ENCODE data around the gene FKBP1A. TPM values are rescaled to one million over a fixed set of nuclear protein-coding genes. Genes with fewer than 3 reads are reported as not detected.
A peak's percentile ranks its signal among the peaks of the same experiment; 100 is the strongest.

Gene FKBP1A
- total RNA-seq, 3 donors from 2014 or later: 168 to 326 (median 300) TPM

DNA sequence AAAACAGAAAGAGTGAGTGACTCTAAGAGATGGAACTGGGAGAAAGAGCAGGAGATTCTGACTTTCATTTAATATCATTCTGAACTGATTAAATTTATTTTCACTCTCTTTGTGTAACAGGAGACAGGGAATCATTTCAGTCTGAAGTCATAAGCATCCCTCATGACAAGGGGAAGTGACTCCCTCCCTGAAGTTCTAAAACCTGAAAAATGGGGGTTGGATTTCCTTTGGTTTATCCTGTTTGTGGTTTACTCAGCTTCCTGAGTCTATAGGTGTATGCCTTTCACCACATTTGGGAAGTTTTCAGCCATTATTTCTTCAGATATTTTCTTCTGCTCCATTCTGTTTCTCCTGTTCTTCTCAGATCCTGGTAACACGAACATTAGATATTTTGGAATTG is 3.4 kb upstream of the FKBP1A start:
- ATAC-seq (no peak), DNase-seq (no peak)
- Histone ChIP-seq H3K9me3 (no peaks in the 10 kb centered on the region), H3K4me1 (ENCODE audit: low read depth) (peaks cover 38% of the 10 kb centered on the region), H3K36me3 (ENCODE audit: low read depth) (no peaks in the 10 kb centered on the region), H3K4me3 (no peak overlapping the region)
- TF ChIP-seq, protein P1, sequence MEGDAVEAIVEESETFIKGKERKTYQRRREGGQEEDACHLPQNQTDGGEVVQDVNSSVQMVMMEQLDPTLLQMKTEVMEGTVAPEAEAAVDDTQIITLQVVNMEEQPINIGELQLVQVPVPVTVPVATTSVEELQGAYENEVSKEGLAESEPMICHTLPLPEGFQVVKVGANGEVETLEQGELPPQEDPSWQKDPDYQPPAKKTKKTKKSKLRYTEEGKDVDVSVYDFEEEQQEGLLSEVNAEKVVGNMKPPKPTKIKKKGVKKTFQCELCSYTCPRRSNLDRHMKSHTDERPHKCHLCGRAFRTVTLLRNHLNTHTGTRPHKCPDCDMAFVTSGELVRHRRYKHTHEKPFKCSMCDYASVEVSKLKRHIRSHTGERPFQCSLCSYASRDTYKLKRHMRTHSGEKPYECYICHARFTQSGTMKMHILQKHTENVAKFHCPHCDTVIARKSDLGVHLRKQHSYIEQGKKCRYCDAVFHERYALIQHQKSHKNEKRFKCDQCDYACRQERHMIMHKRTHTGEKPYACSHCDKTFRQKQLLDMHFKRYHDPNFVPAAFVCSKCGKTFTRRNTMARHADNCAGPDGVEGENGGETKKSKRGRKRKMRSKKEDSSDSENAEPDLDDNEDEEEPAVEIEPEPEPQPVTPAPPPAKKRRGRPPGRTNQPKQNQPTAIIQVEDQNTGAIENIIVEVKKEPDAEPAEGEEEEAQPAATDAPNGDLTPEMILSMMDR (IDR thresholded peaks at IDR 0.05): no peak
- intact Hi-C loops (cut with DNase I, micrococcal nuclease): no loop called here

DNA sequence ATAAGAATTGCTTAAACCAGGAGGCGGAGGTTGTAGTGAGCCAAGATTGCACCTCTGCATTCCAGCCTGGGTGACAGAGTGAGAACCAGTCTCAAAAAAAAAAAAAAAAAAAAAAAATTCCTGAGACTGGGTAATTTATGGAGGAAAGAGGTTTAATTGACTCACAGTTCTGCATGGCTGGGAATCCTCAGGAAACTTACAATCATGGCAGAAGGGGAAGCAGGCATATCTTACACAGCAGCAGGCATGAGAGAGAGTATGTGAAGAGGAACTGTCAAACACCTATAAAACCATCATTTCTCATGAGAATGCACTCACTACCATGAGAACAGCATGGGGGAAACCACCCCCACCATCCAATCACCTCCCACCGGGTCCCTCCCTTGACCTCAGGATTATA is 1.8 kb upstream of the FKBP1A start:
- ATAC-seq (no peak), DNase-seq (no peak)
- H3K4me3 ChIP-seq: no peak overlapping the region
- intact Hi-C loops (cut with DNase I, micrococcal nuclease): loop anchor here in 1 of 2 donors (5.0 kb wide), 2 partner anchors 67 to 82 kb away; partner anchors contain the start of gene SDCBP2
- peaks cover 36% of the 10 kb centered on the region for H3K4me1 ChIP-seq (ENCODE audit: low read depth)
- H3K9me3 ChIP-seq: no peaks in the 10 kb centered on the region
- TF ChIP-seq, protein P1 (IDR thresholded peaks at IDR 0.05): no peak
- no peaks in the 10 kb centered on the region for H3K36me3 ChIP-seq (ENCODE audit: low read depth)

DNA sequence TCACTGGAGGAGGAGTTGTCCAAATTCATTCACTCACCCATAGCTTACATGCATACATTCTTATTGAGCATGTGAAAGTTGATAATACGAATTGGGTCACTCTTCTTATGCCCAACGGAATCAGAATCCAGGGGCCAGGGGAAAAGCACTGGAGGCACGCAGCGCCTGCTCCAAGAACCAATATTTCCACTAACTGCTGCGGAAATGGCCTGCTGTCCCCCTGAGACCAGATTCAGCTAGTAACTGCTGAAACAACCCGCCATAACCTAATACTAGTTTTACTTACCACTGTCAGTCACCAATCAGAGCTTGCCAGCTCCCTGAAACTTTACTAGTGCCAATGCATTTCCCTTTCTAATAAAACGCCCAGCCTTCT is 641 bp upstream of the FKBP1A start:
- H3K36me3 ChIP-seq (ENCODE audit: low read depth): no peaks in the 10 kb centered on the region
- H3K4me1 ChIP-seq (ENCODE audit: low read depth): peaks cover 36% of the 10 kb centered on the region
- ATAC-seq: no peak
- no peak overlapping the region for H3K4me3 ChIP-seq
- DNase-seq: no peak
- TF ChIP-seq, protein P1 (IDR thresholded peaks at IDR 0.05): no peak
- no peaks in the 10 kb centered on the region for H3K9me3 ChIP-seq
- intact Hi-C loops (cut with DNase I, micrococcal nuclease): loop anchor here in 1 of 2 donors (5.0 kb wide), 2 partner anchors 66 to 81 kb away; partner anchors contain the start of gene SDCBP2

DNA sequence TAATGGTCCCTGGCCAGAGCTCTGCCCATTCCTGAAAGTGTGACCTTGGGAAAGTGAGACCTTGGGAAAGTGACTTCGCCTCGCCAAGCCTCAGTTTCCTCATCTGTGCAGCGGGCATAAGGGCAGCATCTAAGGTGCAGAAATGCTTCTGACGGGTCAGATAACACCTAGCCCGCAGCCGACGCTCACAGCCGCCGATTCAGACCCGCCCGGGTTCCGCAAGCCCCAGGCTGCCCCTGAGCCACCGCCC is 486 bp downstream of the FKBP1A start:
- no peaks in the 10 kb centered on the region for H3K36me3 ChIP-seq (ENCODE audit: low read depth)
- H3K4me1 ChIP-seq (ENCODE audit: low read depth): peaks cover 41% of the 10 kb centered on the region
- H3K9me3 ChIP-seq: no peaks in the 10 kb centered on the region
- TF ChIP-seq, protein P1 (IDR thresholded peaks at IDR 0.05): no peak
- peak; percentile 60 for ATAC-seq
- intact Hi-C loops (cut with DNase I, micrococcal nuclease): loop anchor here in 1 of 2 donors (5.0 kb wide), 2 partner anchors 65 to 80 kb away; partner anchors contain the start of gene SDCBP2
- no peak for DNase-seq
- peak overlapping the region; percentile 88 for H3K4me3 ChIP-seq

DNA sequence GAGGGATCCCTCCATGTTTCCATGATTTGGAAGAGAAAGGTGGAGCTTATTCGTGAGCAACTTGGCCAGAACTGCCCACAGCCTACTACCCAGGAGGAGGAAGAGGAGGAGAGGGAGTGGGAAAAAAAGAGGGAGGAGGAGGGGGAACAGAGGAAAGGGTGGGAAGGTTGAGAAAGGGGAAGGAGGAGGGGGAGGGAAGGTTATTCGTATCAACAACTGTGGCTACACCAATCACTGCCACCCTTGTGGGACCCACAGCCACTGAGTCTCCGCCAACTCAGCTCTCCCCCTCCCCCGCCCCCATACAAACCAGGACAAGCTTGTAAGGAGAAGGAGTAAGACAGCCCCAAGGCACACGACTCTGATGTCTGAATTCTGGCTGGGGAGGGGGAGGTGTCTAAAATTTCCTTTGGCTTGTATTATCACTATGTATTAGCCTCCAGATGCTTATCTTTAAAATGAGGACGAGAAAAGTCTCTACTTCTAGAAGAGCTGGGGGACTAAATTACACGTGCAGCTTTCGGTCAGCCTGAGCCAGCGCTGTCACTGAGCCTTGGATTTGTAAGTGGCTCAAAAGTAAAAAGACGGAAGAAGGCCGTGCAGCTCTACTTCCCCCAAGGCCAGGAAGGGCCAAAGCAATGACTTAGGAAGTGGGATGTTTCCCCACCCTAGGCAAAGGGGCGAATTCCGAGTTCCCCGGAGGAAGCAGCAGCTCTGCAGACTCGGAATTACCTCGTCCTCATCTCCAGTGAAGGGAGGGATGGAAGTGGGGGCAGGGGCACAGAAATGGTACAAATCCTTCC is 1.0 kb downstream of the FKBP1A start:
- TF ChIP-seq, protein P1 (IDR thresholded peaks at IDR 0.05): no peak
- intact Hi-C loops (cut with DNase I, micrococcal nuclease): loop anchor here in 1 of 2 donors (5.0 kb wide), 2 partner anchors 65 to 80 kb away; partner anchors contain the start of gene SDCBP2
- peak; percentile 4 for ATAC-seq
- Histone ChIP-seq H3K4me3 (peak overlapping the region; percentile 88), H3K36me3 (ENCODE audit: low read depth) (no peaks in the 10 kb centered on the region), H3K9me3 (no peaks in the 10 kb centered on the region), H3K4me1 (ENCODE audit: low read depth) (peaks cover 41% of the 10 kb centered on the region)
- peak in 1 of 3 donors; percentile 46 for DNase-seq
